ENCODE results near the gene NCBP1. TPM values are rescaled to one million over a fixed set of nuclear protein-coding genes. Genes with fewer than 3 reads are reported as not detected.
A peak's percentile ranks its signal among the peaks of the same experiment; 100 is the strongest.

Gene NCBP1
- total and polyA plus RNA-seq, 4 donors = 3.5 to 24.0 (median 15.5) TPM

DNA sequence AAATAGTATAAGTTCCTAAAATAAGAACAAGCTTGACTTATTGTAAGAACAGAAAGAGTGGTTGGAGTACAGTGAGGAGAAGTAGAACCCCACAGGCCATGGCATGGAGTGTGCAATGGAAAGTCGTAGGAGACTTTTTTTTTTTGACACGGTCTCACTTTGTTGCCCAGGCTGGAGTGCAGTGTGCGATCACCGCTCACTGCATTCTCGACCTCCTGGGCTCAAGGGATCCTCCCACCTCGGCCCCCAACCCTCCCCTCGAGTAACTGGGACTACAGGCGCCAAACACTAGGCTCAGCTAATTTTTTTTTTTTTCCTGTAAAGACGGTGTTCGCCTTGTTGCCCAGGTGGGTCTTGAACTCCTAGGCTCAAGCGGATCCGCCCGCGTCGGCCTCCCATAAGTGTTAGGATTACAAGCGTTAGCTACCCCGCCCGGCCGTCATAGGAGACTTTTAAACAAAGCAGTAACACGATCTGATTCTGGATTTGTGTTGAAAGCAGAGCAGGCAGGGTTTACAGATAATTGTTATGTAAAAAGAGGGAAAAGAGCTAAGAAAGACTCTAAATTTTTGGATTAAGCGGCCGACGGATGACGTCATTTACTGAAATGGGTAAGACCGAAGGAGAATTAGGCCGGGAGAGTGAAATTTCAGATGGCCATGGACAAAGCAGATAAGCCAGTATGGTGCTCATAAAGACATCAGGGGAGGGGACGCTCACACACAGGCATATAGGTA, 1.2 kb upstream of the NCBP1 start:
- 0 to 1% methylated on average over 27 of the region's 27 CpGs for WGBS, 2 donors
- DNase-seq (peak; percentile 65 to 84), ATAC-seq (ENCODE audit: low FRiP score) (peak; percentile 36)
- Histone ChIP-seq H3K4me3 (ENCODE audit: low read length in 2 of 2) (peak overlapping the region; percentile 52 to 61), H3K27me3 (ENCODE audit: control insufficient read depth in 1 of 2, insufficient read depth in 2 of 2, low read length in 1 of 2) (no peaks in the 10 kb centered on the region), H3K27ac (ENCODE audit: low read depth in 1 of 2, low read length in 2 of 2) (peak overlapping the region; percentile 95 to 96), H3K4me1 (ENCODE audit: control insufficient read depth in 1 of 2, insufficient read depth in 2 of 2, low read length in 2 of 2) (peaks cover 0 to 13% of the 10 kb centered on the region in 2 donors), H3K9me3 (ENCODE audit: control insufficient read depth, low read length) (no peaks in the 10 kb centered on the region), H3K36me3 (ENCODE audit: control insufficient read depth in 1 of 2, insufficient read depth in 2 of 2, low read length in 1 of 2) (no peaks in the 10 kb centered on the region)
- intact Hi-C loops (cut with DNase I) = no loop called here

DNA sequence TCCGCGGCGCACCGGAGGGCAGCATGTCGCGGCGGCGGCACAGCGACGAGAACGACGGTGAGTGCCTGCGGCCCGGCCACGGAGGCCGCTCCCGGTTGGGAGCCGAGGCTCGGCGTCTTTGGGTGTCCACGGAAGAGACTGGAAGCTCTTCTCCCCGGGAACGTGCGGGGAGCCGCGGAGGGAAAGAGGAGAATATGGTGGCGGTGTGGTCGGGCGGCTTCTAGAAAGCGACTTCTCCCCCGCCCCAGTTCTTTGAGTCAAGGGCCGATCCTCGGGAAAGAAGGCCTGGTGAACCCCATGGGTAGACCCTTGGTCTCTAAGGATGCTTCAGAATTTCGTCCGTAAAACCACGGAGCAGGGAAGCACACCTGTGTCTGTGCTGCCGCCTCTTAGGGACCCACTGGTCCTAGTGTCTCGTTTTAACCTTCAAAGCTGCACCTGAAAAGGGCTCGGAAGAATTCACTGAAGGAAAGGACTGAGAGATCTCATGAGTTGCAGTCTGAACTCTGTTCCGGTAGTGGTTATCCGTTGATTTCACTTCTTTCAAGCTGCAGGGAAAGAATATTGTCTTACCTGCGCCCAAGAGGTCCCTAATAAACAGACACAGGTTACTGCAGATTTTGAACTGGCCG, 354 bp downstream of the NCBP1 start:
- Histone ChIP-seq H3K4me1 (ENCODE audit: control insufficient read depth in 1 of 2, insufficient read depth in 2 of 2, low read length in 2 of 2) (peaks cover 0 to 10% of the 10 kb centered on the region in 2 donors), H3K27me3 (ENCODE audit: control insufficient read depth in 1 of 2, insufficient read depth in 2 of 2, low read length in 1 of 2) (no peaks in the 10 kb centered on the region), H3K9me3 (ENCODE audit: control insufficient read depth, low read length) (no peaks in the 10 kb centered on the region), H3K27ac (ENCODE audit: low read depth in 1 of 2, low read length in 2 of 2) (peak overlapping the region; percentile 40 to 95), H3K4me3 (ENCODE audit: low read length in 2 of 2) (peak overlapping the region; percentile 4 to 94), H3K36me3 (ENCODE audit: control insufficient read depth in 1 of 2, insufficient read depth in 2 of 2, low read length in 1 of 2) (no peaks in the 10 kb centered on the region)
- no peak for ATAC-seq (ENCODE audit: low FRiP score)
- WGBS, 2 donors = 0% methylated on average over 43 of the region's 43 CpGs
- intact Hi-C loops (cut with DNase I) = no loop called here
- DNase-seq = no peak

DNA sequence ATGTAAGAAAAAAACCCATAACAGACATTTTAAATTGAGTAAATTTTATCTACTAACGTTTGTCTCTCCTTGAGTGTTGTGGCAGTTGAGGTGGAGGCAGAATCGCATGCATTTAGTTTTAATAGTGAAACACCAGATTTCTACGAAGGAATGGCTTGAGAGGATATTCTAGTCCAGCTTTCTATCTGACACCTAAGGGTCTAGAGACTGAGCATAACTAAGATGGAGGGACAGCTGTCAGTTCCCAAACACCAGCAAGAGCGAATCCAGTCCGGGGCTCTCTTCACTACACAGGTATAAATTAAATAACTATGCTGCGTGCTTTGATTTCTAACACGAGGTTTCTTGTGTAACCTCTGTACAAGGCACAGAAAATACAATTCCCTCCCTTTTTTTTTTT, 1.4 kb downstream of the NCBP1 start:
- DNase-seq (no peak), ATAC-seq (ENCODE audit: low FRiP score) (no peak)
- Histone ChIP-seq H3K27me3 (ENCODE audit: control insufficient read depth in 1 of 2, insufficient read depth in 2 of 2, low read length in 1 of 2) (no peaks in the 10 kb centered on the region), H3K4me3 (ENCODE audit: low read length in 2 of 2) (no peak overlapping the region), H3K9me3 (ENCODE audit: control insufficient read depth, low read length) (no peaks in the 10 kb centered on the region), H3K27ac (ENCODE audit: low read depth in 1 of 2, low read length in 2 of 2) (no peak overlapping the region), H3K4me1 (ENCODE audit: control insufficient read depth in 1 of 2, insufficient read depth in 2 of 2, low read length in 2 of 2) (peaks cover 0 to 10% of the 10 kb centered on the region in 2 donors), H3K36me3 (ENCODE audit: control insufficient read depth in 1 of 2, insufficient read depth in 2 of 2, low read length in 1 of 2) (no peaks in the 10 kb centered on the region)
- 74 to 79% methylated on average over 7 of the region's 7 CpGs for WGBS, 2 donors
- intact Hi-C loops (cut with DNase I) = no loop called here

DNA sequence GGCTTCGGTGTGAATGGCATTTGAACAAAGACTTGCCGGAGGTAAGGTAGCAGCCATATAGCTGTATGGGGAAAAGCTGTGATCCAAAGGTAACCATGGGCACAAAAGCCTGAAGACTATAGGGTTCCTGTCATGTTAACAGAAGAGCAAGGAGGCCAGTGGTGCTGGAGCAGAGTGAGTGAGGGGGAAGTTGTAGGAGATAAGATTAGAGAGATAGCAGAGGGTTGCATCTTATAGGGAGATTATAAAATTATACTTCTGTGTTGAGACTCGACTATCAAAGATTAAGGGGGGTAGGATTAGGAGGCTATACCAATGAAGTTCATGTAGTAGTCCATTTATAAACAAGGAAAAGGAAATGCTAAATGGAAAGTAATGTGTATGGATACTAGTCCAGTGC, 3.3 kb downstream of the NCBP1 start:
- H3K27ac ChIP-seq (ENCODE audit: low read depth in 1 of 2, low read length in 2 of 2) = no peak overlapping the region
- intact Hi-C loops (cut with DNase I) = no loop called here
- DNase-seq (no peak), ATAC-seq (ENCODE audit: low FRiP score) (no peak)
- H3K36me3 ChIP-seq (ENCODE audit: control insufficient read depth in 1 of 2, insufficient read depth in 2 of 2, low read length in 1 of 2) = no peaks in the 10 kb centered on the region
- no peaks in the 10 kb centered on the region for H3K9me3 ChIP-seq (ENCODE audit: control insufficient read depth, low read length)
- peaks cover 0 to 10% of the 10 kb centered on the region in 2 donors for H3K4me1 ChIP-seq (ENCODE audit: control insufficient read depth in 1 of 2, insufficient read depth in 2 of 2, low read length in 2 of 2)
- H3K27me3 ChIP-seq (ENCODE audit: control insufficient read depth in 1 of 2, insufficient read depth in 2 of 2, low read length in 1 of 2) = no peaks in the 10 kb centered on the region
- no peak overlapping the region for H3K4me3 ChIP-seq (ENCODE audit: low read length in 2 of 2)
- 74 to 76% methylated on average over 3 of the region's 3 CpGs for WGBS, 2 donors

DNA sequence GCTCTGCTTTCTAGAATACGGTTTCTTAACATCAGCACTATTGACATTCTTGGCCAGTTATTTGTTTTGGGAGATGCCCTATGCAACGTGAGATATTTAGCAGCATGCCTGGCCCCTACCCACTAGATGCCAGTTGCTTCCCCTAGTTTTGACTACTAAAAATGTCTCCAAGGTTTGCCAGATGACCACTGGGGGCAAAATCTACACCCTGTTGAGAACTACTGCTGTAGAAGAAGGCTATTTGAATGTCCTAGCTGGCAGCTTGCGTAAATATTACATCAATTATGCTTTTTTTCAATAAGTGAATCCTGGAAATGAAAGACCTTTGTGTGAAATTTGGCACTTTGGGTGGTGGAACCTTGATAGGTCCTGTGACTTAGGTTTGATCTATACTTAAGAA, 5.0 kb downstream of the NCBP1 start:
- ATAC-seq (ENCODE audit: low FRiP score) (no peak), DNase-seq (no peak)
- Histone ChIP-seq H3K9me3 (ENCODE audit: control insufficient read depth, low read length) (no peaks in the 10 kb centered on the region), H3K36me3 (ENCODE audit: control insufficient read depth in 1 of 2, insufficient read depth in 2 of 2, low read length in 1 of 2) (peaks cover 0 to 2% of the 10 kb centered on the region in 2 donors), H3K27ac (ENCODE audit: low read depth in 1 of 2, low read length in 2 of 2) (no peak overlapping the region), H3K27me3 (ENCODE audit: control insufficient read depth in 1 of 2, insufficient read depth in 2 of 2, low read length in 1 of 2) (no peaks in the 10 kb centered on the region), H3K4me3 (ENCODE audit: low read length in 2 of 2) (no peak overlapping the region), H3K4me1 (ENCODE audit: control insufficient read depth in 1 of 2, insufficient read depth in 2 of 2, low read length in 2 of 2) (peaks cover 0 to 10% of the 10 kb centered on the region in 2 donors)
- 51% methylated on average over 3 of the region's 3 CpGs for WGBS, 2 donors
- intact Hi-C loops (cut with DNase I) = no loop called here

DNA sequence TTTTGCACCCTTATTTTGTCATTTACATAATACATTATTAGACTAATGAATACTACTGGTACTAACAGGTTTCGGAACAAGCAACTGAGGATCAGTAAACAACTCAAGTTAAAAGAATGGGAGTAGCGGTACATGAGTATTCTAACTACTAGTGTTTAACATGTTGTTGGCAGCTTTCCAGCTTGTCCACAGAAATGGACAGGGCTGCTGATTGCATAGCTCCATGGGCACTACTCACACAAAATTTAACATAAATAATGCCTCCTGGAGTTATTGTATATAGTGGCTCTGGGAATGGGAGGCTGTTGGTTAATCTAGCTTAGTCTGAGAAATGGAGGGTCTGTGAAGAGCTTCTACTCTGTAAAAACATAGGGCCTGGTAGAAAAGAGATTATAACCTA, 6.7 kb downstream of the NCBP1 start:
- Histone ChIP-seq H3K27ac (ENCODE audit: low read depth in 1 of 2, low read length in 2 of 2) (no peak overlapping the region), H3K4me3 (ENCODE audit: low read length in 2 of 2) (no peak overlapping the region), H3K27me3 (ENCODE audit: control insufficient read depth in 1 of 2, insufficient read depth in 2 of 2, low read length in 1 of 2) (no peaks in the 10 kb centered on the region), H3K9me3 (ENCODE audit: control insufficient read depth, low read length) (no peaks in the 10 kb centered on the region), H3K4me1 (ENCODE audit: control insufficient read depth in 1 of 2, insufficient read depth in 2 of 2, low read length in 2 of 2) (peaks cover 0 to 7% of the 10 kb centered on the region in 2 donors), H3K36me3 (ENCODE audit: control insufficient read depth in 1 of 2, insufficient read depth in 2 of 2, low read length in 1 of 2) (peaks cover 0 to 2% of the 10 kb centered on the region in 2 donors)
- WGBS, 2 donors = 87% methylated on average over 2 of the region's 2 CpGs
- ATAC-seq (ENCODE audit: low FRiP score) (no peak), DNase-seq (no peak)
- intact Hi-C loops (cut with DNase I) = no loop called here

DNA sequence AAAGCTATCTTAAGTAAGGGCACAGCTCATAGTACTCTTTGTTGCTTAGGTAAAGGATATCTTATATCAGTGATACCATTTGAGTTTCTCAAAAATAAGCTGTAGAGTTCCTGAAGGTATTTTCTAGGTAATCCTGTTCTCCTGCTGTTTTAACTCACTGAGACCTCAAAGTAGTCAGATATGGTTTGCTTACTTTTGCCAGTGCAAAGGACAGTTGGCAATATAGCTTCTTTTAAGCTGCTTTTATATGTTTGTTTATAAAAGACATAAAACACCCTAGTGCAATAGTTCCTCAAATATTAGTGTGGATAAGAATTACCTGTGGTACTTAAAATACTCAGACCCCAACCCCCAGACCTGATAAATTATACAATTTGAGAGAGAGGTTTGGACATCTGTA, 12.1 kb downstream of the NCBP1 start:
- Histone ChIP-seq H3K4me3 (ENCODE audit: low read length in 2 of 2) (no peak overlapping the region), H3K4me1 (ENCODE audit: control insufficient read depth in 1 of 2, insufficient read depth in 2 of 2, low read length in 2 of 2) (no peaks in the 10 kb centered on the region), H3K27me3 (ENCODE audit: control insufficient read depth in 1 of 2, insufficient read depth in 2 of 2, low read length in 1 of 2) (no peaks in the 10 kb centered on the region), H3K27ac (ENCODE audit: low read depth in 1 of 2, low read length in 2 of 2) (no peak overlapping the region), H3K36me3 (ENCODE audit: control insufficient read depth in 1 of 2, insufficient read depth in 2 of 2, low read length in 1 of 2) (peaks cover 0 to 6% of the 10 kb centered on the region in 2 donors), H3K9me3 (ENCODE audit: control insufficient read depth, low read length) (no peaks in the 10 kb centered on the region)
- DNase-seq (no peak), ATAC-seq (ENCODE audit: low FRiP score) (no peak)
- intact Hi-C loops (cut with DNase I) = no loop called here

DNA sequence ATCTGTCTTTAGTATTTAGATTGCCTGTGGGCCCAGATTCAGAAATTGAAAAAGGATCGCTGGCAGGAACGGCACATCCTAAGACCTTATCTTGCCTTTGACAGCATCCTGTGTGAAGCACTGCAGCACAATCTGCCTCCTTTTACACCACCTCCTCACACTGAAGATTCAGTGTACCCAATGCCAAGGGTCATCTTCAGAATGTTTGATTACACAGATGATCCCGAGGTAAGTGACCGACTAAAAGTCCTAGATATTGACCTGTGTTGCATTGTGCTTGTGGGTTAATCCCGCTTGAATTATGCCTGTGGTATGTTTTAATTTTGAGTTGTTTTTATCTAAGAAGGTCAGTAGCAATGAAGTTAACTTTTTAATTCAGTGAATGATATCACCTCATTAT, 14.4 kb downstream of the NCBP1 start:
- WGBS, 2 donors = 93% methylated on average over 5 of the region's 5 CpGs
- Histone ChIP-seq H3K9me3 (ENCODE audit: control insufficient read depth, low read length) (no peaks in the 10 kb centered on the region), H3K27me3 (ENCODE audit: control insufficient read depth in 1 of 2, insufficient read depth in 2 of 2, low read length in 1 of 2) (no peaks in the 10 kb centered on the region), H3K27ac (ENCODE audit: low read depth in 1 of 2, low read length in 2 of 2) (no peak overlapping the region), H3K36me3 (ENCODE audit: control insufficient read depth in 1 of 2, insufficient read depth in 2 of 2, low read length in 1 of 2) (peaks cover 0 to 6% of the 10 kb centered on the region in 2 donors), H3K4me1 (ENCODE audit: control insufficient read depth in 1 of 2, insufficient read depth in 2 of 2, low read length in 2 of 2) (no peaks in the 10 kb centered on the region), H3K4me3 (ENCODE audit: low read length in 2 of 2) (no peak overlapping the region)
- ATAC-seq (ENCODE audit: low FRiP score) (no peak), DNase-seq (no peak)
- intact Hi-C loops (cut with DNase I) = no loop called here

DNA sequence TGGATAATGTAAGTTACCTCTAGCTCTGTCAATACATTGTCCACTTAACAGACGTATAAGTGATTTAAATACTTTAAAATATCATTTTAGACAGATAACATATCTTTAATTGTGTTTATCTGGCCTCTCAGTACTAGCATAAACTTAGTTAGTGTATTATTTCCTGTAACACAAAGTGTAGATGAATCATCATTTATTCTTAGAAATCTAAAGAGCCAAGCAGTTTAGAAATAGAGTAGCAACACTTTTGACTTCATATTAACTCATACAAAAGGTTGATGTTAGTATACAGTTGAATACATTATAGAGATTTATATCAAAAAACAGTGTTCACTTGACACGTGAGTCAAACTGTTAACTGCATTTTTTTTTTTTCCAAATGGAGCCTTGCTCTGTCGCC, 18.0 kb downstream of the NCBP1 start:
- WGBS, 2 donors = 51 to 55% methylated on average over 3 of the region's 3 CpGs
- Histone ChIP-seq H3K9me3 (ENCODE audit: control insufficient read depth, low read length) (no peaks in the 10 kb centered on the region), H3K27me3 (ENCODE audit: control insufficient read depth in 1 of 2, insufficient read depth in 2 of 2, low read length in 1 of 2) (no peaks in the 10 kb centered on the region), H3K4me3 (ENCODE audit: low read length in 2 of 2) (no peak overlapping the region), H3K4me1 (ENCODE audit: control insufficient read depth in 1 of 2, insufficient read depth in 2 of 2, low read length in 2 of 2) (no peaks in the 10 kb centered on the region), H3K27ac (ENCODE audit: low read depth in 1 of 2, low read length in 2 of 2) (no peak overlapping the region), H3K36me3 (ENCODE audit: control insufficient read depth in 1 of 2, insufficient read depth in 2 of 2, low read length in 1 of 2) (peaks cover 3 to 5% of the 10 kb centered on the region in 2 donors)
- DNase-seq (no peak), ATAC-seq (ENCODE audit: low FRiP score) (no peak)
- intact Hi-C loops (cut with DNase I) = no loop called here
